NCI-H128 (cell line): ENCODE data around the gene UGT1A1.

Source experiments
- DNase-seq: peaks from one replicate; lab custom pipeline; 2025; ENCODE audit not compliant: unreplicated experiment; lab: John Stamatoyannopoulos, UW

The UGT1A1 gene

GRCh38 chr2:233756429-233757081 is 3.5 kb upstream of the UGT1A1 start:
- no peak for DNase-seq

- no peak for DNase-seq
Observed at GRCh38 chr2:233758141-233758540, 1.9 kb upstream of the UGT1A1 start.

- DNase-seq, result no peak
Observed at GRCh38 chr2:233758849-233759248, 1.2 kb upstream of the UGT1A1 start.

DNA sequence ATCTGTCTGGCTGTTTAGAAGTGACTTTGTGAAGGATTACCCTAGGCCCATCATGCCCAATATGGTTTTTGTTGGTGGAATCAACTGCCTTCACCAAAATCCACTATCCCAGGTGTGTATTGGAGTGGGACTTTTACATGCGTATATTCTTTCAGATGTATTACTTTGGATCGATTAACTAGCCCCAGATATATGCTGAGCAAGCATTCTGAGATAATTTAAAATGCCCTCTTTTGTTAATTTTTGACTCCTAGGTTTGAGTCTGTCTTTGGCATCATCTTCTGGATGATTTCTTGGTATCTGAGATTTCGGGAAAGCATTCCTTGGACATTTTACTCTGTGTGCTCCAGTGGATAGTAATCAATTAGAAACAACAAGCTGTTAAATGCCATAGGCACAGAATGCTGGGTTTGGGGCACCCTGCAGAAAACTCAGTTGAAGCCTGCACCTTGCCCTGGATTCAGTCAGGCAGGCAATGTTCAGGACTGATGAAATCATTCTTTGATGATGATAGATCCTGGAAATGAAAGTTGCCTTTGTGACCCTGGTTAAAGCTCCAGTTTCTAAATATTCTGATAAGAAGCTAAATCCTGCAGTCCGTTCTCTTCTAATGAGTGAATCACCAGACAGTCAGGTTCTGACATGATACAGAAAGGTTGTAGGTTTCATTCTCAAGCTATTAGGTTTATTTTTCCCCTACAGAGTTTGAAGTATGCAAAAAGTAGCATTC is 1.1 kb downstream of the UGT1A1 start:
- no peak for DNase-seq

DNA sequence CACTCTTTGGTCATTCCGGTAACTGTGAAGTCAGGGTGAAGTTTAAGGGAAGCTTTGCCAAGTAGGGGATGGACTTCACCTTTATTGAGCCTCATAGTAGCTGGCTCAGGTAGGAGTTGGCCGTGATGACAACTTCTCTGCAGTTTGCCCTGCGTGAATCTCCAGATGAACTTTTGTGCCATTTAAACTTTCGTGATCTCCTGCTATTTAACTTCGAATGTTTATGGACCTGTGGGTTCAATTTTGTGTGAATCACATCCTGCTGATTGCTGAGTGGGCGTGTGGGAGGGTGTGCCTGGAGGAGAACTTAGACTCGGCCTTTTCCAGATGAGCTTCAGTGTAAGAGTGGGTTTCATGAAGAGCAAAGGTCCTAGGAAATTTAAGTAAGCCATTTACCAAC is 4.2 kb downstream of the UGT1A1 start:
- no peak for DNase-seq

GRCh38 chr2:233764761-233765160 is 4.7 kb downstream of the UGT1A1 start:
- no peak for DNase-seq

- no peak for DNase-seq
Observed at GRCh38 chr2:233766416-233766815, 6.3 kb downstream of the UGT1A1 start.

DNA sequence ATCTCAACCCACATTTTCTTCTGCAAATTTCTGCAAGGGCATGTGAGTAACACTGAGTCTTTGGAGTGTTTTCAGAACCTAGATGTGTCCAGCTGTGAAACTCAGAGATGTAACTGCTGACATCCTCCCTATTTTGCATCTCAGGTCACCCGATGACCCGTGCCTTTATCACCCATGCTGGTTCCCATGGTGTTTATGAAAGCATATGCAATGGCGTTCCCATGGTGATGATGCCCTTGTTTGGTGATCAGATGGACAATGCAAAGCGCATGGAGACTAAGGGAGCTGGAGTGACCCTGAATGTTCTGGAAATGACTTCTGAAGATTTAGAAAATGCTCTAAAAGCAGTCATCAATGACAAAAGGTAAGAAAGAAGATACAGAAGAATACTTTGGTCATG is 8.0 kb downstream of the UGT1A1 start:
- DNase-seq, result no peak

- DNase-seq, result no peak
Observed at GRCh38 chr2:233769260-233769659, 9.2 kb downstream of the UGT1A1 start.

- DNase-seq, result no peak
Observed at GRCh38 chr2:233772153-233772552, 12.1 kb downstream of the UGT1A1 start.

GRCh38 chr2:233772583-233772982 is 12.5 kb downstream of the UGT1A1 start:
- no peak for DNase-seq

DNA sequence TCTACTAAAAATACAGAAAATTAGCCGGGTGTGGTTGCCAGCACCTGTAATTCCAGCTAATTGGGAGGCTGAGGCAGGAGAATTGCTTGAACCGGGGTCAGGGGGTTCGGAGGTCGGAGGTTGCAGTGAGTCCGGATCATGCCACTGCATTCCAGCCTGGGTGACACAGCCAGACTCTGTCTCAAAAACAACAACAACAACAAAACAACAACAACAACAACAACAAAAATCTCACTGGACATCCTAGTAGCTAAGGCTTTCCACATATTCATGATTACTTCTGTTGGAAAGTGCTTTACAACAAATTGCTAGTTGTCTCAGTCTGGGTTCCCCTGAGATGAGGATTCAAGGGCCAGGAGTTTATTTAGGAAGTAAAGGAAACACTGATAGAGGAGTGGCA is 13.8 kb downstream of the UGT1A1 start:
- no peak for DNase-seq

GRCh38 chr2:233775414-233775813 is 15.3 kb downstream of the UGT1A1 start:
- DNase-seq, result no peak

GRCh38 chr2:233778030-233778429 is 18.0 kb downstream of the UGT1A1 start, which contains the start of gene MROH2A:
TSS of gene MROH2A (plus strand) at chr2:233778330. CDS start at chr2:233779359, 1,029 bp downstream.
- DNase-seq, result no peak

- DNase-seq, result no peak
Observed at GRCh38 chr2:233779722-233780121, 19.7 kb downstream of the UGT1A1 start.

GRCh38 chr2:233780771-233781170 is 20.7 kb downstream of the UGT1A1 start:
- no peak for DNase-seq

- DNase-seq, result no peak
Observed at GRCh38 chr2:233789554-233789953, 29.5 kb downstream of the UGT1A1 start.

DNA sequence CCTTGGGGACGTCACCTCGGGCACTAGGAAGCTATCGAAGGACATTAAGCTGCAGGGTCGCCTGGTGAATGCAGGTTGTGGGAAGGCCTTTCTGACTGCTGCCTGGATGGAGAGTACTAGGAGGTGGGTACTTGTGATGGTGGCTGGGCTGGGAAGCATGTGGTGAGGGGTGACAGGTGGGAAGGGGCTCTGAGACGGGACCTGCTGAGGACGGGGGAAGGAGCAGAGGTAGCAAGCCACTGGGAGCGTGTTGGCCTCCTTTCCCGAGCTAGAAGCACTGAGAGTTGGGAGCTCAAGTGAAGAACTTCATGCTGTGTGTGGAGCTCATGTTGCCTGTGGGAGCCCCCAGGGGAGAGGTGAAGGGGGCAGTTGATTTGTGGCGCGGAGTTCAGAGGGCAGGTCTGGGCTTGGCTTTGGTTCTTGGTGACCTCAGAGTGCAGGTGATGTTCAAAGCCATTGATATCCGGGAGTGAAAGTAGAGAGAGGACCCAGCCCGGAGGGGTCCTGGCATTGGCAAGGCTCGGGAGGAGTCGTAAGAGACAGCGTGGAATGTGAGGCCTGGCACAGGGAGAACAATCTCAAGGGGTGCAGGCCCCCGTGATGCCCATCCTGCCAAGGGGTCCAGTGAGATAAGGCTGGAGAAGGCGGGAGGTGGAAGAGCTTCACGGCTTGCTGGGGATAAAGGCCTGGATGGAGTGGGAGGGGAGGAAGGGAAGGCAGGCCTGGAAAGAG is 31.2 kb downstream of the UGT1A1 start:
- DNase-seq, result no peak

DNA sequence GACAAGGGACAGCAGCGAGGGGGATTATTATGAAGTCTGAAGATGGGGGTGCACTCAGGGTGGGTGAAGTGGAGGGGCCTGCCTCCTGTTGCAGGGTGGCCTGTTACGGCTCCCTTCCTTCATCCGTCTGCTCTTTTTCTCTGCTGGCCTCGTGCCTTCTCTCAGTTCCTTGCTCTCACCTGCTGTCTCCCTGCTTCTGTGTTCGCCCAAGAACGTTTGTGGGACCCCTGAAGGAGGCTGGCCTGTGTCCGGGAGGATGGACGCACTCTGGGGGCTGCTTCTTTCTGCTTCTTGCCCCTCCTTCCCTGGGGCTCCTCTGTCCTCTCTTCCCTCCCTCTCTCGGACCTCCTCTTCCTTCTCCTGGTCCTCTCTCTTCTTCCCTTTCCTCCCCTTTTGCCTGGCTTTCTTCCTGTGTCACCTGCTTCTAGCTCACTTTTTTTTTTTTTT is 31.8 kb downstream of the UGT1A1 start:
- DNase-seq, result no peak

GRCh38 chr2:233792720-233793119 is 32.6 kb downstream of the UGT1A1 start:
- DNase-seq, result no peak

GRCh38 chr2:233793465-233794127 is 33.5 kb downstream of the UGT1A1 start:
- no peak for DNase-seq
